Right lung (tissue), 10 donors: ENCODE data around the gene GFY. TPM values are rescaled to one million over a fixed set of nuclear protein-coding genes. Genes with fewer than 3 reads are reported as not detected.

Source experiments
- DNase-seq, 2 donors: peaks; one replicate each; pipeline ENCODE4 v3.0.0-alpha.2; 2013
- long read RNA-seq, 8 donors: transcript quantifications; one replicate each; lab custom pipeline, GENCODE V29; 2026
- polyA plus RNA-seq, 5 donors: library from polyadenylated mRNA; unstranded; fragments of 120-200 nt; gene quantifications; one replicate each; pipeline versions ENCODE4 v1.2.1 to v1.2.3, GENCODE V29; 2013; ENCODE audit warnings: inconsistent platforms in 1 of 5, low replicate concordance in 1 of 5; ENCODE audit not compliant: insufficient read length in 5 of 5, insufficient read depth in 1 of 5

The GFY gene
- polyA plus RNA-seq, result not detected
- long read RNA-seq, donor 1, result 0 reads
- long read RNA-seq, donor 2, result 0 reads
- long read RNA-seq, donor 3, result 0 reads
- long read RNA-seq, donor 4, result 0 reads
- long read RNA-seq, donor 5, result 0 reads
- long read RNA-seq, donor 6, result 0 reads
- long read RNA-seq, donor 7, result 0 reads
- long read RNA-seq, donor 8, result 0 reads

DNA sequence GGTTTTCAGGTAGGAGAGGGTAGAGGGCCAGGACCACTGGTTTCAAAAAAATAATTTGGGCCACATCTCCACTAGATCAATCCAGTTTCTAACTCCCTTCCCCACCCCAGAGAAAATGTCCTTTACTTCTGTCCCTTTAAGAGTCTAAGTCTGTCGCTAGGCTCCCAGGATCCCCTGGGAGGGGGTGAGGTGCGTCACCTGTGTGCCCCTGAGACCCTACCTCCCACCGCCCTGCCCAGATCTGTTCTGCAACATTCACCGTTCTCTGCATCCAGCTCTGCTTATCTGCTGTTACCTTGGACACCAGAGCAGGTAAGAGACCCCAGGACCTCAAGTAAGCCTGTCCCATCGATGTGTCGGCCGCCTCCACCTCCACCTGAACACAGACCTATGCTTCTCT lies at the start of gene GFY:
GFY (plus strand) TSS at position 211 of the 400 bp plus-strand sequence. CDS start 1,043 bp downstream, outside the sequence.
- DNase-seq, result no peak

DNA sequence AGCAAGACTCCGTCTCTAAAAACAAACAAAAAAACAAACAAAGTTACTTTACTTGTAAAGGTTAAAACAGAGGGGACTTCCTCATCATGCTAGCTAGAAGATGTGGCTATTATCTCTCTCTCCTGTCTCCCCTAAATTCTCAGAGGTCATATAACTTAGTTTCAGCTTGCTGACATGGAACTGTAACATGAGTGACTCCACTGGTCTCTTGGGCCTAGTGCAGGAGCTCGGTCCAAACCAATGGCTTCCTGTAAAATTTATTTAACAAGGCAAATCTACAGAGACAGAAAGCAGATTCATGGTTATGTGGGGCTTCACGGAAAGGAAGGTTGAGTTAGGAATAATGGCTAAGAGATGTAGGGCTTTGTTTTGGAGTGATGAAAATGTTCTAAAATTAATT lies 46.7 kb upstream of the GFY start:
- DNase-seq, result no peak

DNA sequence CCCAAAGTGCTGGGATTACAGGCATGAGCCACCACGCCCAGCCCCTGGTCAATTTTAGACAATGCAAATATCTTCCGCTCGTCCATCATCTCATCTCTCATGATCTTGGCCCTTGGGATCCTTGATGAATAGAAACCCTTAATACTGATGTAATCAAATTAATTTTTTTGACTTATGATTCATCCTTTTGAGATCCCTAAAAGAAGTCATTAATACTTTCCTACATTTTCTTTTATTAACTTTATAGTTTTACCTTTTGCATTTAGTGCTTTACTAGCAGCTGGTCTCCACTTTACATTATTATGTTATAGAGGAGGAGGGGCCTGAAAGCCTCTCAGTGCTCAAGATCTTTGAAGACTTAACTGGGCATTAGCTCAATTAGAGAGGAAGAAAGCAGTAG lies 44.8 kb upstream of the GFY start:
- no peak for DNase-seq

DNA sequence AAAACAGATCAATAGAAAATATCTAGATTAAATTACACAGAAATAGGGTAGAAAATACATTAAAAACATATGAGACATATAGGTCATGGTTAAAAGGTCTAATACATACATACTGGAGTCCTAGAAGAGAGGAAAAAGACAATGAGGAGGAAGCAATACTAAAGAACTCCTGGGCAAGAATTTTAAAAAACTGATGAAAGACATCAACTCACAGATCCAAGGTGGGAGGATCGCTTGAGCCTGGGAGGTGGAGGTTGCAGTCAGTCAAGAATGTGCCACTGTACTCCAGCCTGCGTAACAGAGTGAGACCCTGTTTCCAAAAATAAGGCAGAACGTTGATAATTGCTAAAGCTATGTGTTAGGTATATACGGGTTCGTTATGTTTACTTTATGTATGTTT lies 42.5 kb upstream of the GFY start:
- DNase-seq, result no peak

- DNase-seq, result no peak
Observed at GRCh38 chr19:49383599-49383998, 41.6 kb upstream of the GFY start.

GRCh38 chr19:49387936-49388372 lies 37.2 kb upstream of the GFY start, which contains the start of gene KASH5:
KASH5 (plus strand) TSS chr19:49388249; CDS start chr19:49390884, 2,635 bp downstream.
- DNase-seq, result peak in 1 of 2 donors; percentile 15

DNA sequence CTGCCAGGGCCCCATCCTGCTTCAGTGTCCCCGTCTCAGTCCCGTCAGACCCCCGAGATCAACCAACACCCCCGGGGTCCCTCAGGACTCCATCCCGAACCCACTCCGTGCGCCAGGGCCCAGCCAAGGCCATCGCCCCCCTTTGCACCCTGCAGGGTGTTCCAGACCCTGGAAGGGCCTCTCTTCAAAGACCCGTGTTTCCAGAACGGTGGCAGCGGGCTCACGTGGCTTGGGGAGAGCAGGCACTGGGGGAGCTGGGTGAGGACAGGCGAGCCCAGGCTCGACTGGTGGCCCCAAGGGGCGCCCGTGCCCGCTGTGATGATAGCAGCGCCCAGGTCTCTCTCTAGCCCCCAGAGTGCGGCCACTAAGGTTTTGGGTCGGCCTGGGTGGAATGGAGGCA lies 35.8 kb upstream of the GFY start:
- DNase-seq, result no peak

GRCh38 chr19:49390131-49390928 lies 34.9 kb upstream of the GFY start:
- DNase-seq, result no peak

DNA sequence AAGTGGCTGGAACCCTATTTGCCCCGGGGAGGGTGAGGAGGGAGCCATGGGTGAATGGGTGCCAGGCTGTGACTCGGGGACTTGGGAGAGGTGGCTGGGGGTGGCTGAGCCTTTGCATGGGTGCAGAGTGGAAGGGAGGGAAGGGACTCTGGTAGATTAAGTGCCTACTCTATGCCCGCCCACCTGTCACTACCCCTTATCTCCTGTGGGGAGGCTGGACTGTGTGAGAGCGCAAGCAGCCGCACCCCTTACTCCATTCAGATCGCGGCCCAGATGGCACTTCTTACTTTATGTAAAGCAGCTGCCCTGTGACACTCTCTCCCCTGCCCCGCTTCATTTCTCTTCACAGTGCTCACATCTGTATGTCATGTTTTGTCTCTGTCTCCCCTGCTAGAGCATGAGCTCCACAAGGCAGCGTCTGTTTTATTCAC lies 34.2 kb upstream of the GFY start:
- DNase-seq, result no peak

DNA sequence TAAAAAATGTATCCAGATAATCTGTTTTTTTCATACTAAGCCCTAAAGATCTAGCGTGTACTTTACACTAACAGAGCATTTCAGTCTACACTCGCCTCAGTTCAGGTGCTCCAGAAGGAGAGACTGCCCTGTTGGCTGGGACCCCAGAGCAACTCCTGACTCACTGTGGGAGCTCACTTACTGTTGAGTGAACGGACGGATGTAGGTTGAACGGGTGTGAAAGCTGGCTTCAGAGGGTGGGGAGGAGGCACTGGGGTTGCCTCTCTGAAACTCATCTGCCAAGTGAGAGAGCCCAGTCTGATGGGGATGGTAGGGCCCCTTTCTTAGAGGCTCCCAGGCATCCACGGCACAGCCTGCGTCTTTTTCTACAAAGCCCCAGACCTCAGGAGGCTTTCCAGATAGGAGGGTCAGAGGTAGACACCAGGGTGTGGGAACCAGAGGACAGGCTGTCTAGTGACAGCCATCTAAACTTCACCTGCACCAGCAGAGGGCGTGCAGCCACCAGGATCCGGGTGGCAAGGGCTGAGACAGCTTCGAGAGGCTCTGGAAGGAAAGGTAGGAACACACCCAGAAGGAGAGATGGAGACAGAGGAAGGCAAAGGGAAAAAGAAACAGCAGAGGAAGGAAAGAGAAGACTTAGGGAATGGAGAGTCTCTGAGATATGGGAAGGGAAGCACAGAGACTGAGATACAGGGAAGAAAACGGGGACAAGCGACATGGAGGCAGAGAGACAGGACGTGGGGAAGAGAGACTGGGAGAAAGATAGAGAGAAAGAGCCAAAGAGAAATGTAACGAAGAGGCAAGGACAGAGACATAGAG lies 33.4 kb upstream of the GFY start:
- DNase-seq, result peak; percentile 42 to 68

- DNase-seq, result no peak
Observed at GRCh38 chr19:49393881-49394280, 31.3 kb upstream of the GFY start.

GRCh38 chr19:49395581-49396407 lies 29.4 kb upstream of the GFY start:
- DNase-seq, result no peak

- DNase-seq, result no peak
Observed at GRCh38 chr19:49396738-49397505, 28.3 kb upstream of the GFY start.

GRCh38 chr19:49398001-49398615 lies 27.1 kb upstream of the GFY start:
- DNase-seq, result no peak

DNA sequence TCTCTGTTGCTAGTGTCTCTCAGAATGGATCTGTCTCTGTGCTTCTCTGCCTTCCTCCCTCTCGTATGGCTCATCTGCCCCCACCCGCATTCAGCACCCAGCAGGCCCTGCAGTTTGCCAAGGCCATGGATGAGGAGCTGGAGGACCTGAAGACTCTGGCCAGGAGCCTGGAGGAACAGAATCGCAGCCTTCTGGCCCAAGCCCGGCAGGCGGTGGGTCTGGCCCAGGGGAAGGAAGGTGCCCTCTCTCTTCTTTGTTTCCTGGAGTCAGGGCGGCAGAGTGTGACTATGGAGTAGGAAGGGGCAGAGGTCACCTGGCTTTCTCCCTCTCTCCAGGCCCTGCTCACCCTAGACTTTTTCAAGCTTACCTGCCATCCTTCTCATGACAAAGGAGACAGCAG lies 26.3 kb upstream of the GFY start:
- no peak for DNase-seq

- no peak for DNase-seq
Observed at GRCh38 chr19:49400029-49400428, 25.2 kb upstream of the GFY start.

DNA sequence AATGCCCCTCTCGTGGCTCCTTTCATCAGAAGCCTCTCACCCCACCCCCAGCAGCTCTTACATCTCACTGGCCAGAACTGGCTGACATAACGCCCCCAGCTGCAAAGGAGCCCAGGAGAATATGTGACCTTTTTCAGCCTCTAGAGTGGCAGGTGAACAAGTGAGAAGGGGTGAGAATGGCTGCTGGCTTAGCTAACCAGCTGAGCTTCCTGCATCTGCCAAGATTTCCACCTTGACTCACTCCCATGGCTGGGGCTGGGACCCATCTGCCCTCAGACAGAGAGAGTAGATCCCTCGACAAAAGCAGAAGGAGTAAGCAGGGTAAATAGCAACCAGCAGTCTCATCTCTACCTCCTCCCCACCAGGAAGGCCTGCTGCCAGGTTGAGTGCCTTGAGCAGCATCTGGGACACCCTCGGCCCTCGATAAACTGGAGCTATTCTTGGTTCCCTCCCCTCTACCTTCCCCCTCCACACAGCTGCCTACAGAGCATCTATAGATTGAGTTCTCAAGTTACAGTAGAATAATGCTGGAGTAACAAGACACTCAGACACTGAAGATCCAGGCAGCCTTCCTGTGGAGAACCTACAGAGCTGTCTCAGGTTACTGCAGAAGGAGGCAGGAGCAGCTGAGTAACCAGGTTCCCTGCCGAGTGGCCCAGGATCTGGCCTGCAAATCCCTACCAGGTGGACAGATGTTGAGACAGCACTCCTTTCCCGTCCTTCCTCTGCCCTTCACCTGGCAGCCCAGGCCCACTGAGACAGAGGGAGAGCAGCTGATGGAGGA lies 21.6 kb upstream of the GFY start:
- no peak for DNase-seq

DNA sequence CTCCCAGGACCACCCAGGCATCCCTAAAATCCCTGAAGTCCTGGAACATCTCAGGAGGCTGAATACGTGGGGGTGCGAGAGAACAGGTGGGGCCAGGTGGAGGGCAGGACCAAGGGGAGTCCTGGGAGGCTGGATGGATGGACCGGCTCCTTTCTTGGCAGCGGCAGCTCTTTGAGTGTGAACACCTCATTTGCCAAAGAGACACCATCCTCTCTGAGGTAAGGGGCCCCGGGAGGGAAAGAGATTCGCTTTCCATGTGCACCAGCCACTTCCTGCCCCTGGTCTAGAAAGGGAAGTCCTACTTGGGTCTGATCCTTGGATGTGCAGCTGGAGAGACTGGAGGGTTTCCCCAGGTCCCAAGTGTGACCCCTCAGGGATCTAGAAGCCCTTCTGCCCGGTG lies 18.1 kb upstream of the GFY start:
- no peak for DNase-seq

GRCh38 chr19:49407482-49408015 lies 17.6 kb upstream of the GFY start:
- no peak for DNase-seq
